ENCODE data around the gene ARCN1. TPM values are rescaled to one million over a fixed set of nuclear protein-coding genes. Genes with fewer than 3 reads are reported as not detected.

ARCN1 gene
- 149 and 156 TPM in 2 replicates for total RNA-seq (2014; rRNA removed)
- 127 TPM for polyA plus RNA-seq (2012)

DNA sequence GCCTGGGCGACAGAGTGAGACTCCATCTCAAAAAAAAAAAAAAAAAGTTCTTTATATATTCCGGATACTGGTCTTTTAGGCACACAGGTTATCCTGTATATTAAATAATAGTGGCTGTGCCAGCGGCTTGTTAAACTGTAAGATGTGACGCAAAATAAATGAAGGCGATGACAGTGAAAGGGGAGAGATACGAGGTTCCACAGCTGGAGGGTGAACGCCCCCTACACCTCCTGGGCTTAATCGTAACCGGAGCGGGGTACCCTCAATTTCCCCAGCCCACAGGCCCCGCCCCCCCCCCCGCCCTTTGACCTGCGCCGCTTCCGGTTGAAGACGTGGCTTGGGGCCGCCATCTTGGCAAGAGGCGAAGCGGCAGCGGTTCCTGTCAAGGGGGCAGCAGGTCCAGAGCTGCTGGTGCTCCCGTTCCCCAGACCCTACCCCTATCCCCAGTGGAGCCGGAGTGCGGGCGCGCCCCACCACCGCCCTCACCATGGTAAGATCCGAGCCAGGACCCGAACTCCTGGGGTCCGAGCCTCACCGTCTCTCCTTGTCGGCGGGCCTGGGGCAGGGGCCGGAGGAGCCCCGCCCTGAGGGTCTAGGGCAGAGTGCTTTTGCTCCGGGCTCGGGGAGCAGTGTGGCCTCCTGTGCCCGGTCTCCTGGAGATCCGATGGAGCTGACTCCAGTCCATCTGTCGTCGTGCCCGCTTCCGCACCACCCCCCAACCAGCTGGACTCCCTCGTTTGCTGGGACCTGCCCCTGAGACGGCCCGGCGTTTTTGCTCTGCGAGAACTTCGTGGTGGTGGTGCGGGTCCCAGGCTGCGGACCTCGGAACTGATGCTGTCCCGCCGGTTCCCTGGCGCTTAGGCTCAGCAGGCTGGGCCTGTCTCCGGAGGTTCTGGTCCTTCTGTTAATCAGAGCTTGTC is at the start of gene ARCN1:
ARCN1 (plus strand) TSS at position 349 of the 920 bp plus-strand sequence; CDS start at position 488, 139 bp downstream.
- peak; percentile 70 for DNase-seq (ENCODE audit: low read depth)

DNA sequence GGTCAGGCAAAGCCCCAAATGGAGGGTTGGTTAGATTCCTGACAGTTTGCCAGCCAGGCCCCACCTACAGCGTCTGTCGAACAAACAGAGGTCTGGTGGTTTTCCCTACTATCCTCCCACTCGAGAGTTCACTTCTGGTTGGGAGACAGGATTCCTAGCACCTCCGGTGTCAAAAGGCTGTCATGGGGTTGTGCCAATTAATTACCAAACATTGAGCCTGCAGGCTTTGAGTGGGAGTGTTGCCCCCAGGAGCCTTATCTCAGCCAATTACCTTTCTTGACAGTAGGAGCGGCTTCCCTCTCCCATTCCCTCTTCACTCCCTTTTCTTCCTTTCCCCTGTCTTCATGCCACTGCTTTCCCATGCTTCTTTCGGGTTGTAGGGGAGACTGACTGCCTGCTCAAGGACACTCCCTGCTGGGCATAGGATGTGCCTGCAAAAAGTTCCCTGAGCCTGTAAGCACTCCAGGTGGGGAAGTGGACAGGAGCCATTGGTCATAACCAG is 49.6 kb upstream of the ARCN1 start:
- peak; percentile 24 for DNase-seq (ENCODE audit: low read depth)

DNA sequence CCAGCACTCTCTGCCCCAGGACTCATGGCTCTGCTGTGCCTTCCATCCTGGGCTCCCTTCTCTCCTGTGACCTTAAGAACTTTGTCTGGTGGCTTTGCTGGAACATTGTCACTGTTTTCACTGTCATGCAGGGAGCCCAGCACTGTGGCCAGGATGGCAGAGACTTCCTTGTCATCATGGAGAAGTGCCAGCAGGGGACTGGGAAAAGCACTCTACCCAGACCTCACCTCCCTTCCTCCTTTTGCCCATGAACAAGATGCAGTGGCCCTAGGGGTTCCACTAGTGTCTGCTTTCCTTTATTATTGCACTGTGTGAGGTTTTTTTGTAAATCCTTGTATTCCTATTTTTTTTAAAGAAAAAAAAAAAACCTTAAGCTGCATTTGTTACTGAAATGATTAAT is 47.9 kb upstream of the ARCN1 start:
- DNase-seq (ENCODE audit: low read depth) = no peak

DNA sequence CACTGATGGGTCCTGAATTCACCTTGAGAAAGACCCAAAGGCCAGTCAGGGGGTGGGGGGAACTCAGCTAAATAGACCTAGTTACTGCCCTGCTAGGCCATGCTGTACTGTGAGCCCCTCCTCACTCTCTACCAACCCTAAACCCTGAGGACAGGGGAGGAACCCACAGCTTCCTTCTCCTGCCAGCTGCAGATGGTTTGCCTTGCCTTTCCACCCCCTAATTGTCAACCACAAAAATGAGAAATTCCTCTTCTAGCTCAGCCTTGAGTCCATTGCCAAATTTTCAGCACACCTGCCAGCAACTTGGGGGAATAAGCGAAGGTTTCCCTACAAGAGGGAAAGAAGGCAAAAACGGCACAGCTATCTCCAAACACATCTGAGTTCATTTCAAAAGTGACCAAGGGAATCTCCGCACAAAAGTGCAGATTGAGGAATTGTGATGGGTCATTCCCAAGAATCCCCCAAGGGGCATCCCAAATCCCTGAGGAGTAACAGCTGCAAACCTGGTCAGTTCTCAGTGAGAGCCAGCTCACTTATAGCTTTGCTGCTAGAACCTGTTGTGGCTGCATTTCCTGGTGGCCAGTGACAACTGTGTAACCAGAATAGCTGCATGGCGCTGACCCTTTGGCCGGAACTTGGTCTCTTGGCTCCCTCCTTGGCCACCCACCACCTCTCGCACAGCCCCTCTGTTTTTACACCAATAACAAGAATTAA is 47.3 kb upstream of the ARCN1 start:
- DNase-seq (ENCODE audit: low read depth) = peak; percentile 51

DNA sequence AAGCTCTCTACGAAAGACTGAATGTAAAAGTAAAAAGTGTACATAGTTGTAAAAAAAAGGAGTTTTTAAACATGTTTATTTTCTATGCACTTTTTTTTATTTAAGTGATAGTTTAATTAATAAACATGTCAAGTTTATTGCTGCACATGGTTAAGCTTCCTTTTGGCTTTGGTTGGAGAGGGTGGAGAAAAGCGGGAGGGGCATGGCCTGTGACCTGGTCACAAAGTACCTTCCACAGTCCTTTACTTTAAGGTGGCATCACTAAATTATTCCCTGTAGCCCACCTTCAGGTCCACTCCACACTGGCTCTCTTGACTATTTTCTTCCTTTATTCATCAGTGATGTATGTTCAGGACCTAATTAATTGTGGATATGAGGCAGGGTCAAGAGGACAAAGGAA is 45.5 kb upstream of the ARCN1 start:
- no peak for DNase-seq (ENCODE audit: low read depth)

DNA sequence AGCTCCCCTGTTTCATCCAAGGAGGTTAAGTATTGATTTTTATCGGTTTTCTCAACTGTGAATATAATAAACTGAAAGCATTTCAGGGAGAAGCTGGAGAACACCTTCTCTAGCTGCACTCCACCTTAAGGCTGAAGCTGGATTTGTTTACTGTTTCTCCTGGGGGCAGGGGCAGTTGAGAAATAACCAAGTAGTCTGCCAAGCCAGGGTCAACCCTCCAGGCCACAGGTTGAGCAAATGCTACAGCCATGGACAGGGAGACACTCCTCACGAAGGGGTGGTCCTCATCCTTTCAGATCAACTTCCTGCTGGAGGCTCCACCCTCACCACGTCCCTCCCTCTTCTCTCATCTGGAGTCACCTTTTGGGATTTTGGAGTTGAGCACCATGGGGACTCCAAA is 45.1 kb upstream of the ARCN1 start, which contains the start of gene TTC36:
TTC36 (plus strand) TSS at position 366 of the 400 bp plus-strand sequence; CDS start at position 387, 21 bp downstream.
- no peak for DNase-seq (ENCODE audit: low read depth)

DNA sequence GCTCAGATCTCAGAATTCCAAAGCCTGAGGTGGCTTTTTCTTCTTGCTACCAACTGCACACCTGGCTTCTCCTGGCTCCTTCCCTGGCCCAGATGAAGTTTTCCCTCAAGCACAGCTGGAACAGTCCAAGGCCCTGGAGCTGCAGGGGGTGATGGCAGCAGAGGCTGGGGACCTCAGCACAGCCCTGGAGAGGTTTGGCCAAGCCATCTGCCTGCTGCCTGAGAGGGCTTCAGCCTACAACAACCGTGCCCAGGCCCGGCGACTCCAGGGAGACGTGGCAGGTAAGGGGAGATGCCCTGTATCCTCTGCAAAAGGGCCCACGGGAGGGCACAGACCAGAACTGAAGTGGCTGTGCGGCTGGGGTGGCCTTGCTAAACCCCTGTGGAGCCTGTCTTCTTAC is 43.7 kb upstream of the ARCN1 start:
- DNase-seq (ENCODE audit: low read depth) = no peak

DNA sequence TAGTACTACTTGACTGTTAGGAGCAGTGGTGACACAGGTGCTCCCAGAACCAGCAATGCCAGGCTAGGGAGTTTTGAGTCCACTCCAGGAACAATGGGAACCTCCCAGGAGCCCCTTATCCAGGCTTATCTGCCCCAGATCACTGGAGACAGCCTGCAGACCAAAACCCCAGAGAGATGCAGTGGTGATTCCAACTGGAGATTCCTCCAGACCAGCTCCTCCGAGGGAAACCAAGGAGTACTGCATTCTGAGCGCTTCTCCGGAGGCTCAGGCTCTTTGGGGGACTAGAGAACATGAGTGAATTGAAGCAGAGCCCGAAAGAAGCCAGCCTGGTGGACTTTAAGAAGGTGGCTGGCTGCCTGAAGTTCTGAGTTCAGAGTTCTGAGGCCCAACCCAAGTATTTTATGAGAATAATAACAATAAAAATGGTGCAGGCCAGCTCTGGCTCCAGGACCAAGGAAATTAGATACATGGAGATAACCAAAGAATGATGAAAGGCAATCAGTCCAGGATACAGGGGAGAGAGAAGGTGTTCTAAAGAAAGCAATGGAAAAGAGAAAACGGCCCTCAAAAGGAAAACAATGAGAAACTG is 42.5 kb upstream of the ARCN1 start:
- DNase-seq (ENCODE audit: low read depth) = no peak

DNA sequence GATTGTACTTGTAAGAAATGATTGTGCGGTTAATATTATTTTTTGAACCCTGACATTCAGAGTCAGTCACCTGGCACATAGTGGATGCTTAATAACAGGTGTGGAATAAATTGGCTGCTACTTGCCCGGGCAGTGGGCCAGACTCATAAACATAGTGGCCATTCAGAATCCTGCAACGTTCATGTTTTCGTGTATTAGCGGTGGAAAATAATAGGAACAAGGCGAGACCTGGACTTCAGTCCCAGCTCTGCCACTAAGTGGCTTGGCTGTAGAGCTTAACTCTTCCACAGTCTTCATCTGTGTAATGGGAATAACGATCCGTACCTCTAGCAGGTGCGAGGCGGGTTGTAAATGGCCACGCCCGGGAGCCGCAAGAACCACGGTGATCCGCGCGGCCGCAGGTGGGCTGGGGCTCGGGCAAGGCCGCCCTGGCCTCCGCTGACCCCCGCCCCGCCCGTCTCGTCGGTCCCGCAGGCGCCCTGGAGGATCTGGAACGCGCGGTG is 42.0 kb upstream of the ARCN1 start:
- peak; percentile 57 for DNase-seq (ENCODE audit: low read depth)

DNA sequence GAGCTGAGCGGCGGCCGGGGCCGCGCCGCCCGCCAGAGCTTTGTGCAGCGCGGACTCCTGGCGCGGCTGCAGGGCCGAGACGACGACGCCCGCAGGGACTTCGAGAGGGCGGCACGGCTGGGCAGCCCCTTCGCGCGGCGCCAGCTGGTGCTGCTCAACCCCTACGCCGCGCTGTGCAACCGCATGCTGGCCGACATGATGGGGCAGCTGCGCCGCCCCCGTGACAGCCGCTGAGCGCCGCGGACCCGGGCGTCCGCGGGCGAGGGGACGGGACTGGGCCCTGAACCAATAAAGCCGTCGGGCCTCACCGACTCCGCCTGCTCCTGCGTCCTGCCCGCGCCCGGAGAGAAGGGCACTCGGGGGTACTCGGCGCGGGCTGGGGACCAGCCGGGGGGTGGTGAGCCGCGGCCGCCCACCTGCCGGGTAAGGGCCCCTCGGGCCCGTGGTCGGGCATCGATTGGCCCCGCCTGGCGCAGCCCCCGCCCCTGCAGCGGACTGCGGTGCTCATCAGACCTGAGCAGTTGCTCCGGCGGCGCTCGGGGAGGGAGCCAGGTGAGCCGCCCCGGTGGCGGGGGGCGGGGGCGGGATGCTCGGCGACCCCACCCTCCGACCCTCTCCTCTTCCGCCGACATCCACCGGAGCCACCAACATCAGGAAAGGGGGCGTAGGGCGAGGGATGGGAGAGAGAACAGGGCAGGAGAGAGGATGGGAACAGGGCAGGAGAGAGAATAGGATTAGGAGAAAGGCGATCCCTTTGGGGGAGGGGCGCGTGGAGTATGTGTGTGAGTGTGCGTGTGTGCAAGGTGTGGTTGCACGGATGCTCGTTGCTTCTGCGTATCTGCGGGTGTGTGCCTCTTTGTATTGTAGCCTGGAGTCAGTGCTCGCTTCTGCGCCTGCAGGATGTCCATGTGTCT is 41.3 kb upstream of the ARCN1 start, which contains the start of gene TMEM25:
TMEM25 (plus strand) TSS at position 510 of the 914 bp plus-strand sequence. CDS start 610 bp downstream, outside the sequence.
- DNase-seq (ENCODE audit: low read depth) = peak; percentile 58

DNA sequence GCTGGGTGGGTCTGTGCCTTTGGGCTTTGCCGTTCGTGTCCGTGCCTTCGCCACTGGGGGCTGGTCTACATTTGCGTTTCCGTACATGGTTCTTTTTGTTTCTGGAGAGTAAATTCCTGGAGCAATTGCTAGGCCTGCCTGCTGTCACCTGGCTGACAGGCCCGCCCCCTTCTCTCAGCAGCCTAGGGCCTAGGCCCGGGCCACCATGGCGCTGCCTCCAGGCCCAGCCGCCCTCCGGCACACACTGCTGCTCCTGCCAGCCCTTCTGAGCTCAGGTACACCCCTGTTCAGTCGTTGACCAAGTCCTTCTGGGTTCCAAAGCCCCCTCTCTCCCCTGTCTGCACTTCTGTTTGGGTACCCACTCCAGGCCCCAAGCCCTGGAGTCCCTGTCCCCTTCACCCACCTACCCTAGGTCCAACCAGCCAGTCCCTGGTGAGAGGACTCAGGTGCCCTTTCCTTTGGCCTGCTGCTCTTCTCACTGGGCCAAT is 40.6 kb upstream of the ARCN1 start:
- DNase-seq (ENCODE audit: low read depth) = no peak

DNA sequence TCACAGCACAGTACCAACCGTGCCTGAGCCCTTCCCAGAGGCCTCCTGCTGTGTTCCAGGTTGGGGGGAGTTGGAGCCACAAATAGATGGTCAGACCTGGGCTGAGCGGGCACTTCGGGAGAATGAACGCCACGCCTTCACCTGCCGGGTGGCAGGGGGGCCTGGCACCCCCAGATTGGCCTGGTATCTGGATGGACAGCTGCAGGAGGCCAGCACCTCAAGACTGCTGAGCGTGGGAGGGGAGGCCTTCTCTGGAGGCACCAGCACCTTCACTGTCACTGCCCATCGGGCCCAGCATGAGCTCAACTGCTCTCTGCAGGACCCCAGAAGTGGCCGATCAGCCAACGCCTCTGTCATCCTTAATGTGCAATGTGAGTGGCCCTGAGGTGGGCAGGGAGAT is 40.1 kb upstream of the ARCN1 start:
- DNase-seq (ENCODE audit: low read depth) = no peak

DNA sequence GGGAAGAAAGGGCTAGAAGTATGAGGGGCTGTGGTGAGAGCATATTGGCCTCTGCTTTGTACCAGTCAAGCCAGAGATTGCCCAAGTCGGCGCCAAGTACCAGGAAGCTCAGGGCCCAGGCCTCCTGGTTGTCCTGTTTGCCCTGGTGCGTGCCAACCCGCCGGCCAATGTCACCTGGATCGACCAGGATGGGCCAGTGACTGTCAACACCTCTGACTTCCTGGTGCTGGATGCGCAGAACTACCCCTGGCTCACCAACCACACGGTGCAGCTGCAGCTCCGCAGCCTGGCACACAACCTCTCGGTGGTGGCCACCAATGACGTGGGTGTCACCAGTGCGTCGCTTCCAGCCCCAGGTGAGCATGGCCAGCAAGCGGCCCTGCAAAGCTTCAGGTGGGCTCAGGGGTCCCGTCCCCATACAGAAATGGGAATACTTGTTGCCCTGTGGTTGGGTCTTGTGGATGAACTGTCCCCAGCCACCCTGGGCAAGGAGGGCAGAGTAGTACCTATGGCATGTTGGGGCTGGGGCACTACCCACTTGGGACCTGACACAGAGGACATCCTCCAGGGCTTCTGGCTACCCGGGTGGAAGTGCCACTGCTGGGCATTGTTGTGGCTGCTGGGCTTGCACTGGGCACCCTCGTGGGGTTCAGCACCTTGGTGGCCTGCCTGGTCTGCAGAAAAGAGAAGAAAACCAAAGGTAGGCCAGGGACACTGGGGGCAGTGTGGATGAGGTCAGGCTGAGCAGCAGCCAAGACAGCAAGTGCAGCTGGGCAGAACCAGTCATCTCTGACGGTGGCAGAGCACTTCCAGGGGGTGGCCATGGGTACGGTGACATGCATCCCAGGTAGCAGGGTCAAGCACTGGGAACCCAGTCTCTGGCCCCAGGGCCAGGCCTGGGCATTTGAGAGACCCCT is 39.1 kb upstream of the ARCN1 start:
- DNase-seq (ENCODE audit: low read depth) = no peak

DNA sequence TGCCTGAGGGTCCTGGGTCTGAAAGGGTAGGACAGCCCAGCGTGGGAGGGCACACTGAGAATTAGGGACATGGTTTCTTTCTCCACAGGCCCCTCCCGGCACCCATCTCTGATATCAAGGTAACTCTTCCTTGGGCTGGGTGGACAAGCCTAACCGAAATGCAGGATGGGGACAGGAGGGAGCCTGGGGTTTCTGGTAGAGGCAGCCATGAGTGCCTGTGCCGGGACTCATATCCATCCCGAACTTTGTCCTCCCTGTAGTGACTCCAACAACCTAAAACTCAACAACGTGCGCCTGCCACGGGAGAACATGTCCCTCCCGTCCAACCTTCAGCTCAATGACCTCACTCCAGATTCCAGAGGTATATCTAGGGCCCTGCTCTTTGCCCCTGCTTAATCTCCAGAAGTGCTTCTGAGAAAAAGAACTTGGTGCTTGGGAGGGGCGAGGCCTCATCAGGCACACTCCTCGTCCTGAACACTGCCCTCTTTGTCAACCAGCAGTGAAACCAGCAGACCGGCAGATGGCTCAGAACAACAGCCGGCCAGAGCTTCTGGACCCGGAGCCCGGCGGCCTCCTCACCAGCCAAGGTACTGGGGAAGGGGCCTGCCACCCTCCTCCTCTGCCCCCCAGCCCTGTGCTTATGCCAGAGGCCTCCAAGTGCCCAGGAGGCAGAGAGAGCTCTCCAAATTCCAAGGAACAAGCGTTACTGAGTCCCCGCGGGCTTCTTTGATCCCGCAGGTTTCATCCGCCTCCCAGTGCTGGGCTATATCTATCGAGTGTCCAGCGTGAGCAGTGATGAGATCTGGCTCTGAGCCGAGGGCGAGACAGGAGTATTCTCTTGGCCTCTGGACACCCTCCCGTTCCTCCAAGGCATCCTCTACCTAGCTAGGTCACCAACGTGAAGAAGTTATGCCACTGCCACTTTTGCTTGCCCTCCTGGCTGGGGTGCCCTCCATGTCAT is 38.2 kb upstream of the ARCN1 start:
- DNase-seq (ENCODE audit: low read depth) = no peak

DNA sequence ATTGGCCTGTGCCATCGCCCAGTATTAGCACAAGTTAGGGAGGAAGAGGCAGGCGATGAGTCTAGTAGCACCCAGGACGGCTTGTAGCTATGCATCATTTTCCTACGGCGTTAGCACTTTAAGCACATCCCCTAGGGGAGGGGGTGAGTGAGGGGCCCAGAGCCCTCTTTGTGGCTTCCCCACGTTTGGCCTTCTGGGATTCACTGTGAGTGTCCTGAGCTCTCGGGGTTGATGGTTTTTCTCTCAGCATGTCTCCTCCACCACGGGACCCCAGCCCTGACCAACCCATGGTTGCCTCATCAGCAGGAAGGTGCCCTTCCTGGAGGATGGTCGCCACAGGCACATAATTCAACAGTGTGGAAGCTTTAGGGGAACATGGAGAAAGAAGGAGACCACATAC is 36.9 kb upstream of the ARCN1 start:
- DNase-seq (ENCODE audit: low read depth) = no peak

DNA sequence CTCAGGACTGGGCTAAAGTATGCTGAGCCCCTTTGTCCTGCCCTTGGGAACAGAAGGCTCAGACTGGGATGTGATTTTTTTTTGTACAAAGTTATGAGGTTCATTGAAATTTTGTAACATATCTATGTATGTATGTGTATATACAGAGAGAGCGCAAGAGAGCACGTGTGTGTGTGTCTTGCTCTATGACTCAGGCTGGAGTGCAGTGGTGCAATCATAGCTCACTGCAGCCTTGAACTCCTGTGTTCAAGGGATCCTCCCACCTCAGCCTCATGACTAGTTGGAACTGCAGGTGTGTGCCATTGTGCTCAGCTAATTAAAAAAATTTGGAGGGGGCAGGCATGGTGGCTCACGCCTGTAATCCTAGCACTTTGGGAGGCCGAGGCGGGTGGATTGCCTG is 35.5 kb upstream of the ARCN1 start:
- no peak for DNase-seq (ENCODE audit: low read depth)

DNA sequence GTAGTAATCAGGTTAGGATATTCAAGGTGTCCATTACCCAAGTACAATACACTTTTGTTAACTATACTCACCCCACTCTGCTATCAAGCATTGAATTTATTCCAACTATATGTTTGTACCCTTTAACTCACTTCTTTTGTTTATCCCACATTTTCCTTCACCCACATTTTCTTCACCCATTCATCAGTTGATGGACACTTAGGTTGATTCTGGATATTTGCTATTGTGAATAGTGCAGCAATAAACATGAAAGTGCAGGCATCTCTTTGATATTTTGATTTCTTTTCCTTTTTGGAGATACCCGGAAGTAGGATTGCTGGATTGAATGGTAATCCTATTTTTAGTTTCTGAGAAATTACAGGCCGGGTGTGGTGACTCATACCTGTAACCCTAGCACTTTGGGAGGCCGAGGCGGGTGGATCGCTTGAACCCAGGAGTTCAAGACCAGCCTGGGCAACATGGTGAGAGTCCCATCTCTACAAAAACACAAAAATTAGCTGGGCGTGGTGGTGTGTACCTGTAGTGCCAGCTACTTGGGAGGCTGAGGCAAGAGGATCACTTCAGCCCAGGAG is 34.7 kb upstream of the ARCN1 start:
- DNase-seq (ENCODE audit: low read depth) = no peak

Measured in LHCN-M2 (cell line).